ENCODE measurements around the gene TSPEAR.

DNA sequence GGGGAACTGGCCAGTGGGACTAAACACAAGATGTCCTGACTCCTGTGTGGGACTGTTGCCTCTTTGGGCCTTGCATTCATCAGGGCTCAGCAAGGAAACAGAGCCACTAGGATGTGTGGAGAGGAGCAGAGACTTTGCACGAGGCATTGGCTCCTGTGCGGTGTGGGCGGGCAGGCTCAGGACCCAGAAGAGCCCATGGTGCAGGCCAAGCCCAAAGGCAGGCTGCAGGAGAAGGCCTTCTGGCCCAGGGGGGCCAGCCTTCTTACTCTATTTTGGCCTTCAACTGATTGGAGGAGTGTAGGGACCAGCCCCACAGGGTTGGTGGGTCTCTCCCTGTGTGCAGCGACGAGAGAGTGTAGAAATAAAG is 232.6 kb downstream of the TSPEAR start:
- TF ChIP-seq, protein P1, sequence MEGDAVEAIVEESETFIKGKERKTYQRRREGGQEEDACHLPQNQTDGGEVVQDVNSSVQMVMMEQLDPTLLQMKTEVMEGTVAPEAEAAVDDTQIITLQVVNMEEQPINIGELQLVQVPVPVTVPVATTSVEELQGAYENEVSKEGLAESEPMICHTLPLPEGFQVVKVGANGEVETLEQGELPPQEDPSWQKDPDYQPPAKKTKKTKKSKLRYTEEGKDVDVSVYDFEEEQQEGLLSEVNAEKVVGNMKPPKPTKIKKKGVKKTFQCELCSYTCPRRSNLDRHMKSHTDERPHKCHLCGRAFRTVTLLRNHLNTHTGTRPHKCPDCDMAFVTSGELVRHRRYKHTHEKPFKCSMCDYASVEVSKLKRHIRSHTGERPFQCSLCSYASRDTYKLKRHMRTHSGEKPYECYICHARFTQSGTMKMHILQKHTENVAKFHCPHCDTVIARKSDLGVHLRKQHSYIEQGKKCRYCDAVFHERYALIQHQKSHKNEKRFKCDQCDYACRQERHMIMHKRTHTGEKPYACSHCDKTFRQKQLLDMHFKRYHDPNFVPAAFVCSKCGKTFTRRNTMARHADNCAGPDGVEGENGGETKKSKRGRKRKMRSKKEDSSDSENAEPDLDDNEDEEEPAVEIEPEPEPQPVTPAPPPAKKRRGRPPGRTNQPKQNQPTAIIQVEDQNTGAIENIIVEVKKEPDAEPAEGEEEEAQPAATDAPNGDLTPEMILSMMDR (IDR thresholded peaks at IDR 0.05), result no peak
- peak; percentile 4 for TF ChIP-seq POLR2A (IDR thresholded peaks at IDR 0.05)

Measured in right lobe of liver (tissue), 4 donors.